Activated CD4-positive, alpha-beta memory T cell treated with anti-CD3 and anti-CD28 coated beads for 36 hours (primary cell): ENCODE data around the gene FAP. TPM values are rescaled to one million over a fixed set of nuclear protein-coding genes. Genes with fewer than 3 reads are reported as not detected.

Experiments used
- CTCF ChIA-PET: fragments of 350-600 bp; sonication (Branson Sonifier 250); formaldehyde crosslinking; loops from one replicate; lab custom pipeline; 2021; ENCODE audit warnings: antibody characterized with exemption, inconsistent platforms; lab: Charles Lee
- POLR2A ChIA-PET: fragments of 350-600 bp; sonication (Branson Sonifier 250); formaldehyde crosslinking; loops from one replicate; lab custom pipeline; 2021; ENCODE audit warnings: antibody characterized with exemption; lab: Charles Lee
- DNase-seq: peaks from one replicate; pipeline ENCODE4 v3.0.0-alpha.2; 2020
- H3K27ac Mint-ChIP-seq: one replicate; pipeline ENCODE4 v1.8.0; 2021; ENCODE audit warnings: mixed read lengths
- H3K27me3 Mint-ChIP-seq: one replicate; pipeline ENCODE4 v1.8.0; 2021; ENCODE audit warnings: mixed read lengths
- H3K36me3 Mint-ChIP-seq: one replicate; pipeline ENCODE4 v1.8.0; 2021; ENCODE audit warnings: mixed read lengths
- H3K4me1 Mint-ChIP-seq: one replicate; pipeline ENCODE4 v1.8.0; 2021; ENCODE audit warnings: low read depth, mixed read lengths
- H3K4me3 Mint-ChIP-seq: one replicate; pipeline ENCODE4 v1.8.0; 2021; ENCODE audit warnings: mild to moderate bottlenecking, mixed read lengths
- H3K9me3 Mint-ChIP-seq: one replicate; pipeline ENCODE4 v1.8.0; 2021; ENCODE audit warnings: mixed read lengths
- intact Hi-C: fragments of 100-400 bp; cut with micrococcal nuclease; formaldehyde crosslinking; loops from one replicate; pipeline ENCODE4 v1.15.1; 2023
- total RNA-seq, 2 experiments: library from RNA; stranded (reverse); gene quantifications; one replicate each; pipeline ENCODE4 v1.2.3, GENCODE V29; 2021

FAP gene, protein sequence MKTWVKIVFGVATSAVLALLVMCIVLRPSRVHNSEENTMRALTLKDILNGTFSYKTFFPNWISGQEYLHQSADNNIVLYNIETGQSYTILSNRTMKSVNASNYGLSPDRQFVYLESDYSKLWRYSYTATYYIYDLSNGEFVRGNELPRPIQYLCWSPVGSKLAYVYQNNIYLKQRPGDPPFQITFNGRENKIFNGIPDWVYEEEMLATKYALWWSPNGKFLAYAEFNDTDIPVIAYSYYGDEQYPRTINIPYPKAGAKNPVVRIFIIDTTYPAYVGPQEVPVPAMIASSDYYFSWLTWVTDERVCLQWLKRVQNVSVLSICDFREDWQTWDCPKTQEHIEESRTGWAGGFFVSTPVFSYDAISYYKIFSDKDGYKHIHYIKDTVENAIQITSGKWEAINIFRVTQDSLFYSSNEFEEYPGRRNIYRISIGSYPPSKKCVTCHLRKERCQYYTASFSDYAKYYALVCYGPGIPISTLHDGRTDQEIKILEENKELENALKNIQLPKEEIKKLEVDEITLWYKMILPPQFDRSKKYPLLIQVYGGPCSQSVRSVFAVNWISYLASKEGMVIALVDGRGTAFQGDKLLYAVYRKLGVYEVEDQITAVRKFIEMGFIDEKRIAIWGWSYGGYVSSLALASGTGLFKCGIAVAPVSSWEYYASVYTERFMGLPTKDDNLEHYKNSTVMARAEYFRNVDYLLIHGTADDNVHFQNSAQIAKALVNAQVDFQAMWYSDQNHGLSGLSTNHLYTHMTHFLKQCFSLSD
- total RNA-seq: not detected

DNA sequence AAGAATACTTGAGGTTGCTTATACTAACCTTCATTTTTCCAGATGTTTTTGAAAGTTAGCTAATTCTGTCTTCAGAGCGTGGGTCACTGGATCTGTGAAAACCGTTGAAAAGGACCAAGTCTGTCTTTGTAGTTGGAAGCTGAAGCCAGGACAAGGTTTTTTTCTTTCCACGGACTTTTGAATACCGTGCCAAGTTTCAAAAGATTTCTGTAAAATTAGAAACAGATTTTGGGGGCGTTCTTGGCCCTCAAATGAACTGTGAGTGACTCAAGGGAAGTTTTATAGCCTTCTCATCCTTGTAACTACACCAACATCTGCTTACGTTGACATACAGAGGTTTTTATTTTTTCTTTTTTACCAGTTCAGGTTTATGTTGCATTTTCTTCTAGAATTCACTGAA lies at the start of gene FAP:
Gene FAP, minus strand, starts transcription at position 152 of the 400 bp plus-strand sequence. Its CDS starts 118 bp downstream, at position 34.
- Mint-ChIP-seq H3K9me3 (no peaks in the 10 kb centered on the region), H3K4me1 (no peaks in the 10 kb centered on the region)

DNA sequence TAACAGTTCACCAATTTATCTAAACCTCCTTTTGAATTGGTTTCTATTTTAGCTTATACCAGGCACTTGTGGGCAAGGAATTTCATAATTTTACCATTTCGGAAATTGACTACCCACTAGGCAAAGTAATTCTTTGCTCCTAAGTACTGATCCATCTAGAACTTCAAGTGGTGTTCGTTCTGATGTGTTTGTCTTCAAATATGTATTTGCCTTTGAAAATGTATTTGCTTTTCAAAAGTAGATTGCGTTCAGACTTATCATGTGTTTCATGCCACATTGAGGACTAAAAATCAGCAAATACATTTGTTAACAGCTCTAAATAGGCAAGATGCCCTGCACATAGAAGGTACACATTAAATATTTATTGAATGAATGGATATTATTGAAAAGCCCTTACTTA lies 48.5 kb upstream of the FAP start:
- Mint-ChIP-seq H3K4me1 (no peaks in the 10 kb centered on the region), H3K4me3 (no peak overlapping the region), H3K27me3 (no peaks in the 10 kb centered on the region), H3K27ac (no peak overlapping the region), H3K36me3 (peaks cover 8% of the 10 kb centered on the region), H3K9me3 (no peaks in the 10 kb centered on the region)
- ChIA-PET POLR2A (no interaction called here), CTCF (interaction anchor here (6.2 to 11.5 kb wide), 2 partner anchors 71 to 139 kb away, joined by 30 to 182 read pairs; partner anchors contain the start of gene GCG)
- intact Hi-C loops: no loop called here
- DNase-seq: no peak

More for the DNA sequence above, at the start of gene FAP:
- no peak for DNase-seq
- Mint-ChIP-seq H3K27me3 (peaks cover 14% of the 10 kb centered on the region), H3K27ac (no peak within 1 kb of the TSS), H3K36me3 (no peaks in the 10 kb centered on the region), H3K4me3 (no peak within 1 kb of the TSS)
- CTCF ChIA-PET: interaction anchor here (0.6 to 4.3 kb wide), 2 partner anchors 23 to 55 kb away, joined by 3 to 28 read pairs; no protein-coding TSS in a partner anchor
- intact Hi-C loops: no loop called here
- POLR2A ChIA-PET: no interaction called here

DNA sequence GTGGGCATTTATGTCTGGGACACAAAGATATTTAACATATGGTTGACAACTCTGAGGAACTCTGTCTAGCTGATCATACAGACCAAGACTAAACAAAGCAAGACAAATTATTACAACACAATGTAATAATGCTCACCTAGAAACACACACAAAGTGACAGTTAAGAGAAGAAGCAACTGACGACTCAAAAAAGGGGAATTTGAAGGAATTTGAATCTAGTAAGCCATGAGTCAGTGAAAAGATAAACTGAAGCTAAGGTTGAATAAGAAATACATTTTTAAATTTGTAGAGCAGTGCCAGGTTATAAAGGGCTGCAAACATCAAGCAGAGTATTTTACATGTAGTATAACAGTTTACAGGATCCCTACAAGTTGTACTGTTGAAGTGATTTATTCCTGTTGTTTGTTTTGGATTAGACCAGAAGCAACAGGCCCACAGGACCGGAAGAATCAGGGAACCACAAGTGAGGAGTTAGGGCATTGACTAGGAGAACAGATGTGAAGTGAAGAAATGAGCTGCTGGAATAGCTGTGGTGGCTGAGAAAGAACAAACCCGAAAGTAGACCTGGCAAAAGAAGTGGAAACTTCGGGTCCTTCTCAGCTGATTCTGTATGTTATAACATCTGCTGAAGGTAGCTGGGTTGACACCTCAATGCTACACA lies 39.6 kb upstream of the FAP start:
- intact Hi-C loops: no loop called here
- Mint-ChIP-seq H3K36me3 (peaks cover 41% of the 10 kb centered on the region), H3K27ac (no peak overlapping the region), H3K4me3 (no peak overlapping the region), H3K4me1 (no peaks in the 10 kb centered on the region), H3K9me3 (no peaks in the 10 kb centered on the region), H3K27me3 (no peaks in the 10 kb centered on the region)
- no peak for DNase-seq
- CTCF ChIA-PET: interaction anchor here (0.6 to 3.3 kb wide), 5 partner anchors 13 to 94 kb away, joined by 3 to 12 read pairs (median 3); no protein-coding TSS in a partner anchor
- POLR2A ChIA-PET: interaction anchor here (0.6 kb wide), 1 partner anchor 21 kb away, joined by 3 read pairs; no protein-coding TSS in a partner anchor

DNA sequence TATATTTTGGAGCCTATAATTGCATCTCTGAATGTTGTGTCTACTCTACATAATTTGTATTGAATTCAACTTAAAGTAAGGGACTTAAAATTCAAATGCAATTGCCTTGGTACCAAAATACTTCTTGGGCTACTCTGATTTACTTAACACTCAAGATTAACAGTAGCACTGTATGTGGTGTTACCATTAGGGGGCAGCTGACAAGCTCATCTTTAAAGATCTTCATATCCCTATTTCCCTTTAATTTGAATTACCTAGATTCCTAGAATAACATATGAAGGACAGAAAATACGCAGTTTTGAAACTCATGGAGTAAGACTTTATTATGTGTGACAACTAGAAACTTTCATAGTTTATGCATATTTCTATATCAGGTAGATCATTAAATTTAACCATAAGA lies 37.4 kb upstream of the FAP start:
- H3K27ac Mint-ChIP-seq: no peak overlapping the region
- no peak for DNase-seq
- H3K36me3 Mint-ChIP-seq: peaks cover 46% of the 10 kb centered on the region
- ChIA-PET POLR2A (no interaction called here), CTCF (interaction anchor here (0.7 to 3.3 kb wide), 3 partner anchors 17 to 60 kb away, joined by 3 to 12 read pairs (median 6); no protein-coding TSS in a partner anchor)
- H3K9me3 Mint-ChIP-seq: no peaks in the 10 kb centered on the region
- no peak overlapping the region for H3K4me3 Mint-ChIP-seq
- no peaks in the 10 kb centered on the region for H3K27me3 Mint-ChIP-seq
- intact Hi-C loops: no loop called here
- H3K4me1 Mint-ChIP-seq: peaks cover 6% of the 10 kb centered on the region

DNA sequence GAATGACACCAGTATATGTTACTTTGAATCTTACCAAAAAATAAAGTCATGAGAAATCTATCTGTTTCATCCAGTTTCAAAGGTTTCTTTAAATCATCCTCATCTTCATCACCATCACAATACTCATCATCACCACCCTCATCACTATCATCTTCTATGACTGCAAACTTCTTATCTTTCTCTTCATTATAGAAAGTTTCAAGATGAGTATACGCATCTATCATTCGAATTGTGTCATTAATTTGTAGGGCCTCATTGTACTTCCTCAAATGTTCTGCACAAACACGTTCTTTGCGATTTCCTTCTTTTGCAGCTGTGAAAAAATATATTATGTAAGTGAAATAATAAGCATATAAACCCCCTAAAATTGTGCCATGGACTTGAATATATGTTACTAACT lies 34.1 kb upstream of the FAP start:
- H3K4me3 Mint-ChIP-seq: no peak overlapping the region
- no peak for DNase-seq
- ChIA-PET CTCF (interaction anchor here (0.6 to 2.9 kb wide), 3 partner anchors 21 to 124 kb away, joined by 3 to 10 read pairs (median 4); no protein-coding TSS in a partner anchor), POLR2A (no interaction called here)
- H3K4me1 Mint-ChIP-seq: peaks cover 6% of the 10 kb centered on the region
- peaks cover 42% of the 10 kb centered on the region for H3K36me3 Mint-ChIP-seq
- intact Hi-C loops: no loop called here
- H3K27ac Mint-ChIP-seq: no peak overlapping the region
- H3K27me3 Mint-ChIP-seq: no peaks in the 10 kb centered on the region
- no peaks in the 10 kb centered on the region for H3K9me3 Mint-ChIP-seq

DNA sequence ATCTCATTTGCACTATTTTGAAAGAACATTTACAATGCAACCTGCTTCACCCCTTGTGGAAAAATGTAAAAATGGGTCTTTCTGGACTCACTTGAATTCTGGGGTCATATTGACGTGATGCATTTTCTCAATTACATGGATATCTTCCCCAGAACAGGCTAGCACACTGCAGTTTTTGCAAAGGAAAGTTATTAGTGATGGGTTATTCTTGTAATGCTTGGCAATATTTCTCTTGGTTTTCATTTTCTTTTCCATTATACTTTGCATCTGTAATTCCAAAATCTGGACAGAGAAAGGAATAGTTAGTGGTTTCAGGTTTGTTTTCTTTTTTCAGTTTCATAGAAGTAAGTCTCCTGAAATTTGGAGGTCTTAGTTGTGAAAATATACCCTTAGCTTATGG lies 24.8 kb upstream of the FAP start:
- Mint-ChIP-seq H3K27me3 (no peaks in the 10 kb centered on the region), H3K4me1 (no peaks in the 10 kb centered on the region), H3K27ac (no peak overlapping the region), H3K9me3 (no peaks in the 10 kb centered on the region), H3K4me3 (no peak overlapping the region), H3K36me3 (peaks cover 45% of the 10 kb centered on the region)
- intact Hi-C loops: no loop called here
- ChIA-PET POLR2A (no interaction called here), CTCF (interaction anchor here (0.6 kb wide), 1 partner anchor 261 kb away, joined by 3 read pairs; no protein-coding TSS in a partner anchor)
- no peak for DNase-seq

DNA sequence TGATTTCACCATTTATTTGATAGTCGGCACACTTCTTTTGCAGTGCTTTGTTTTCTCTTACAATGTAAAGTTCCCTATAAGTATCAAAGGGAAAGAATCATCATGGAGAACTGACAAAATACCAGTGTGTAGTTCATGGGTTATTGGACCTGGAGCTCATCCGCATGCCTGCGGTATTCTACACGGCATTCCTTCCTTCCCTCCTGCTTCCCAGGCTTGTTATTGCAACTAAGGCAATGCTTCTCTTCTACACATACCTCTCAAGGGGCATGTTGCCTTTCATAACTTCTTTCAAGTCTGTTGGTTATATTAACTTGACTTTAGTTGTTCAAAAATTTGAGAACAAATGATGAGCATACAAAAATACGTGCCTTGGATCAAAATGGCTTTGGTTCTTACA lies 24.3 kb upstream of the FAP start:
- Mint-ChIP-seq H3K4me1 (no peaks in the 10 kb centered on the region), H3K27ac (no peak overlapping the region), H3K9me3 (no peaks in the 10 kb centered on the region), H3K4me3 (no peak overlapping the region), H3K27me3 (no peaks in the 10 kb centered on the region), H3K36me3 (peaks cover 44% of the 10 kb centered on the region)
- DNase-seq: no peak
- POLR2A ChIA-PET: no interaction called here
- CTCF ChIA-PET: interaction anchor here (0.6 kb wide), 1 partner anchor 260 kb away, joined by 3 read pairs; no protein-coding TSS in a partner anchor
- intact Hi-C loops: no loop called here

DNA sequence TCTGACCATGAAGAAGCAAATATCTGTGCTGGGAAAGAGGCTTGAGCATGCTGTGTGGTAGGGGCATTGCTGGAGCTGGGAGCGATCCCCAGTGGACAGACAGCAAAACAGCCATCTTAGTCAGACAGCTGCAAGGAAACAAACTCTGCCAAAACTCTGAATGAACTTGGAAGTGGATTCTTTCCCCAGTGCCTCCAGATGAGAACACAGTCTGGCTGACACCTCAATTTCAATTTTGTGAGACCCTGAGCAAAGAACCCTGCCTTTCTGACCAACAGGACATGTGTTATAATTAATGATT lies 23.2 kb upstream of the FAP start:
- H3K27ac Mint-ChIP-seq: no peak overlapping the region
- intact Hi-C loops: no loop called here
- POLR2A ChIA-PET: no interaction called here
- no peaks in the 10 kb centered on the region for H3K27me3 Mint-ChIP-seq
- no peaks in the 10 kb centered on the region for H3K9me3 Mint-ChIP-seq
- CTCF ChIA-PET: no interaction called here
- DNase-seq: no peak
- no peak overlapping the region for H3K4me3 Mint-ChIP-seq
- H3K4me1 Mint-ChIP-seq: peaks cover 6% of the 10 kb centered on the region
- peaks cover 35% of the 10 kb centered on the region for H3K36me3 Mint-ChIP-seq

DNA sequence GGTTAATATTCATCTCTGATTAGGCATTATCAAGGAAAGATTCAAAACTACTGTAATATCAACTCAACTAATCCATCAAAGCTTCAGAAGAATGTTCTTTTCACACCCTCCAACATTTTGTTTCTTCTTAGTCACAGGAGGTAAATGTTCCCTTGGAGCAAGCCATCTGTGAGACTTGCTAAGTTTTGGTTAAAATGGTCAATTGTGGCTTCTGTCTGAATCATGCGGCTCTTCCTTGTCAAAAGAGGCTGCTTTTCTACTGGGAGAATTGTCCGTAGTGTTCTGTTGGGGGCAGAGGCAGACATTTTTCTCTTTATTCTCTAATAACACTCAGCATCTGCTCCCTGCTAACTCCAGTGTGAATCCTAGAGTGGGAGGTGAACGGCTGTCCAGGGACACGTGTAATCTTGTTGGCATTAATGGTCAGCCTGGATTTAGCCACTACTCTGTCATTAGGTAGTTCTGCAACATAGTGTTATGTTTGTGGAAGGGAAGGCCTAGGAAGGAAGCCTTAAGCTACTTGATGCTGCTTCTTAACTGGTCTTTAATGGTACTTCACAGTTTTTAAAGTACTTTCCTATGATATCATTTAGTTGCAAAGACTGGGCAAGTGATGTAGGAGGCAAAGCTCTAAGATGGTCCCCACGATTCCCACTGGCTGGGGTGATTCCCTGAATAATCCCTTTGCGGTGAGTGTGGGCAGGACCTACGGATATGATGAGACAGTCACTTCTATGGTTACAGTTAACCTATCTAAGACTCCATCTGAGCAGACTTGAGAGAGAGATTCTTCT lies 22.6 kb upstream of the FAP start:
- no peaks in the 10 kb centered on the region for H3K9me3 Mint-ChIP-seq
- H3K27ac Mint-ChIP-seq: no peak overlapping the region
- DNase-seq: no peak
- CTCF ChIA-PET: interaction anchor here (0.7 to 1.2 kb wide), 2 partner anchors 34 to 113 kb away, joined by 3 to 4 read pairs; no protein-coding TSS in a partner anchor
- intact Hi-C loops: no loop called here
- peaks cover 11% of the 10 kb centered on the region for H3K4me1 Mint-ChIP-seq
- POLR2A ChIA-PET: no interaction called here
- H3K27me3 Mint-ChIP-seq: no peaks in the 10 kb centered on the region
- H3K4me3 Mint-ChIP-seq: no peak overlapping the region
- peaks cover 30% of the 10 kb centered on the region for H3K36me3 Mint-ChIP-seq

DNA sequence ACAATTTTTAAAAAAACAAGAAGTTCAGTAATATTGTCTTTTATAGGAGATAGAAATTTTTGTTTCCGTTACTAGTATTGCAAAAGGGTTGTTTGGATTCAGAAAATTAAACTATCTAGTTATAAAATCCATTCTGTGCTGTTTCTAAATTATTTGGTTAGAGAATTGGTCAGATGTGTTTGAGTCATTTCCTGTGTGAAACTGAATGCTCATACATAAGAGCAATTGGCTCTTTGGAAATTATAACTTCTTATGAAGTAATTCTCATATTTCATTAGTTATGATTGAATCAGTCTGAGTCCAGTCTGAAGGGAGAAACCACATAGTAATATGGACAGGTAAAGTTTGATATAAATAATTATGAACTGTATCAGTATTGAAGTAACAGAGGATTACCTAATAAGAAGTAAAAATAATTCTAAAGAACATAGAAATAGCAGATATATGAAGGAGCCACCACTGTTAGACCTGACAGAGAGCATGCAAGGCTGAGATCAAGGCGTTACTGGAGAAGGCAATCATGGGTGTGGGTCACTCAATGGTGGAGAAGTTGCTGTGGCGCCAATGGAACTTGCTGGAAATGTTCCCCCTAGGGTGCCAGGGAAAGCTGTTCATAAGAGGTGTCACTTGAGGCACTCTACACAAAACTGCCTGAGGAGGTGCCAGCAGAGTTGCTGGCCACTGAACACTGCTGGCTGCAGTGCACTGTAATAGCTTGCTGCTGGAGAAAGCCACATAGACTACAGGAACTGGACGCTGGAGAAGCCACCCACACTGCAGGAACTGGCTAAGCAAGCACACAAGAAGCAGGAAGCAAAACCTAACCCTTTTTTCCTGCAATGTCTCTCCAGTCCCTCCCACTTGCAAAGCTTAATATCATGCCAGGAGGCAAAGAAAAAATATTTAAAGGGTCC lies 18.0 kb upstream of the FAP start:
- Mint-ChIP-seq H3K4me1 (peaks cover 11% of the 10 kb centered on the region), H3K9me3 (no peaks in the 10 kb centered on the region), H3K27me3 (no peaks in the 10 kb centered on the region), H3K36me3 (peaks cover 9% of the 10 kb centered on the region), H3K27ac (no peak overlapping the region), H3K4me3 (no peak overlapping the region)
- intact Hi-C loops: no loop called here
- POLR2A ChIA-PET: no interaction called here
- CTCF ChIA-PET: interaction anchor here (2.5 kb wide), 1 partner anchor 37 kb away, joined by 6 read pairs; no protein-coding TSS in a partner anchor
- no peak for DNase-seq
